Fibroblast of villous mesenchyme (primary cell): ENCODE measurements around the gene RYR1. TPM values are rescaled to one million over a fixed set of nuclear protein-coding genes. Genes with fewer than 3 reads are reported as not detected.
"Not testable (repeated sequence)": the region's sequence is repeated elsewhere in the genome, so short reads cannot be mapped to it uniquely, and the experiment has no call there.

Experiments used
- DNase-seq: peaks from one replicate; pipeline ENCODE4 v3.0.0-alpha.2; 2010; ENCODE audit warnings: low read depth
- H3K4me3 ChIP-seq: 2 replicates; pipeline ENCODE4 v1.5.1; 2011; ENCODE audit warnings: low read depth, mild to moderate bottlenecking, low read length
- total RNA-seq: library from RNA; depleted of rRNA; stranded (reverse); fragments of >200 nt; gene quantifications from 2 replicates; pipeline ENCODE4 v1.2.3, GENCODE V29; 2012
- TF ChIP-seq, protein P1 (sequence below): IDR thresholded peaks from 2 replicates; pipeline ENCODE4 v1.5.1; 2012; ENCODE audit warnings: low read depth, mild to moderate bottlenecking, low read length; ENCODE audit not compliant: insufficient read depth

RYR1 gene
- total RNA-seq, 1 donor, result under 0.01 TPM

DNA sequence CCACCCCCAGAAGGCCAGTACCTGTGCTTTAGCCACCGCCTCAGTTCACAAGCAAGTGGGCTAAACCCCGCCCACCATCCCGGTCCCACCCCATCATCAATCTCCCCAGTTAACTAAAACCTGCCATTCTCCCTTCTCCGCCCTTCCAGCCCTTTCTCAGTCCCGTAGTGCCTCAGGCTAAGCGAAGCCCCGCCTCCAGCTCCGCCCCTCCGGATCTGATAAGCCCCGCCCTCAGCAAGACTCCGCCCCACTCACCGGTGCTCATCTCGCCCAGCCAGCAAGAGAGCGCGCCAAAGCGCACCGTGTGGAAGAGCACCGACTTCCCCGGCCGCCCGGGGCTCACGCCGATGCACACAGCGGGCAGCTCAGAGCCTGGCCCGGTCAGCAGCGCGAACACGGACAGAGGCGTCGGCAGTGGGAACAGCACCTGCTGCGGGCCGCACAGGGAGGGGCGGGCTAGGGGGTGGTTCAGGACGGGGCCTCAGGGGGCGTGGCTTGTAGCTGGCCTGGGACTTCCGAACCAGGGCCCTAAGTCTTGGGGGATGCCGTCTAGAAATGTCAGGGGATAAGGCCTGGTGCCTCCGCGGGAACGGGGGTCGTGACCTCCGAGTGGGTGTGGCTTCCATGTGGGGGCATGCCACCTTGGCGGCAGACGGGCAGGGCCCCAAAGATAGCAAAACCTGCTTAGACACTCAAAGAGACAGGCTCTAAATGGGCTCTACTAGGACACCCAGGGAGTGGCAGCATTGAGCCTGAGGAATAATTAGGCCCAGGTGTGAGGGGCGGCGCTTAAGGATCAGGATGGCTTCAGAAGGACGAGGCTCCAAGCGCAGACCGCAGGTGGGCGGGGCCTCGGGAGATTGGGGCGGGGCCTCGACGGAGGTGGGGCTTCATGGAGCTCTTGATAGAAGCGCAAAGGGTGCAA is 162.8 kb downstream of the RYR1 start:
- H3K4me3 ChIP-seq, result no peak overlapping the region
- TF ChIP-seq, protein P1, sequence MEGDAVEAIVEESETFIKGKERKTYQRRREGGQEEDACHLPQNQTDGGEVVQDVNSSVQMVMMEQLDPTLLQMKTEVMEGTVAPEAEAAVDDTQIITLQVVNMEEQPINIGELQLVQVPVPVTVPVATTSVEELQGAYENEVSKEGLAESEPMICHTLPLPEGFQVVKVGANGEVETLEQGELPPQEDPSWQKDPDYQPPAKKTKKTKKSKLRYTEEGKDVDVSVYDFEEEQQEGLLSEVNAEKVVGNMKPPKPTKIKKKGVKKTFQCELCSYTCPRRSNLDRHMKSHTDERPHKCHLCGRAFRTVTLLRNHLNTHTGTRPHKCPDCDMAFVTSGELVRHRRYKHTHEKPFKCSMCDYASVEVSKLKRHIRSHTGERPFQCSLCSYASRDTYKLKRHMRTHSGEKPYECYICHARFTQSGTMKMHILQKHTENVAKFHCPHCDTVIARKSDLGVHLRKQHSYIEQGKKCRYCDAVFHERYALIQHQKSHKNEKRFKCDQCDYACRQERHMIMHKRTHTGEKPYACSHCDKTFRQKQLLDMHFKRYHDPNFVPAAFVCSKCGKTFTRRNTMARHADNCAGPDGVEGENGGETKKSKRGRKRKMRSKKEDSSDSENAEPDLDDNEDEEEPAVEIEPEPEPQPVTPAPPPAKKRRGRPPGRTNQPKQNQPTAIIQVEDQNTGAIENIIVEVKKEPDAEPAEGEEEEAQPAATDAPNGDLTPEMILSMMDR, result no peak
- DNase-seq, result no peak

- DNase-seq, result no peak
- TF ChIP-seq, protein P1, result no peak
Observed at GRCh38 chr19:38597075-38597474, 163.6 kb downstream of the RYR1 start.

GRCh38 chr19:38599722-38600121 is 166.2 kb downstream of the RYR1 start:
- TF ChIP-seq, protein P1, result no peak
- H3K4me3 ChIP-seq, result no peak overlapping the region
- DNase-seq, result no peak

More at GRCh38 chr19:38597075-38597474, 163.6 kb downstream of the RYR1 start:
- no peak overlapping the region for H3K4me3 ChIP-seq

DNA sequence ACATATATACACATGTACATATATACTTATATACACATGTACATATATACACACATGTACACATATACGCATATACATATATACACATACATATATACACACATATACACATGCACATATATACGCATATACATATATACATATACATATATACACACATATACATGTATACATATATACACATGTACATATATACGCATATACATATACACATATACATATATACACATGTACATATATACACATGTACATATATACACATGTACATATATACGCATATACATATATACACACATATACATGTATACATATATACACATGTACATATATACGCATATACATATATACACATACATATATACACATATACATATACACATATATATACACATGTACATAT is 169.4 kb downstream of the RYR1 start:
- DNase-seq, H3K4me3 ChIP-seq: not testable (repeated sequence)

DNA sequence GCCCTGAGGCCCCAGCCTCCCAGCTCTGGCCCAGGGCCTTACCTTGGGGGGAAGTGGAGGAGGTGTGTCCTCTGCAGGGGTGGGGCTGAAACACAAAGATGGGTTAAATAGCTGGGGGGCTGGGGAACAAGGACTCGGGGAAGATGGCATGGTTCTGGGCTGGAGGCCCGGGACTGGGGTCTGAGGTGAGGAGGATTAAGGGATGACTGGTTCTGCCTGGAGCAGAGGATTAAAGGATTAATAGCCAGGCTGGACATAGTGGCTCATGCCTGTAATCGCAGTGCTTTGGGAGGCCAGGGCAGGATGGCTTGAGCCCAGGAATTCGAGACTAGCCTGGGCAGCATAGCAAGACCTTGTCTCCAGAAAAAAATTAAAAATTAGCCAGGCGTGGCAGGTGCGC is 172.6 kb downstream of the RYR1 start:
- DNase-seq, result no peak
- H3K4me3 ChIP-seq, result no peak overlapping the region
- TF ChIP-seq, protein P1, result no peak

DNA sequence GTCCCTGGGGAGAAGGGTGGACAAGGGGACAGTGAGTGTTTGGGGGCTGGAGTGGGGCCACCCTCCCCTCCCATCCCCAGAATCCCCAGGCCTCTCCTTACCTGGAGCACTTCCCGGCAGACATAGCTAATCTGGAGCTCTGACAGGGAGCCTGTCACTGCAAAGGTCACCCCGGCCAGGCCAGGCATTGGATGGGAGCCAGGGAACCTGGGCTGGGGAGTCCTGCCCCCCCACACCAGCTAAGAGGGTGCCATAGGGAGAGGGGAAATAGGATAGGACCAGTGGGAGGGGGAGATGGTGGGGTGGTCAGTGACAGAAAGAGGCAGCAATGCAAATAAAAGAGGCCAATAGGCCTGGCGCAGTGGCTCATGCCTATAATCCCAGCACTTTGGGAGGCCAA is 180.8 kb downstream of the RYR1 start:
- TF ChIP-seq, protein P1, result no peak

DNA sequence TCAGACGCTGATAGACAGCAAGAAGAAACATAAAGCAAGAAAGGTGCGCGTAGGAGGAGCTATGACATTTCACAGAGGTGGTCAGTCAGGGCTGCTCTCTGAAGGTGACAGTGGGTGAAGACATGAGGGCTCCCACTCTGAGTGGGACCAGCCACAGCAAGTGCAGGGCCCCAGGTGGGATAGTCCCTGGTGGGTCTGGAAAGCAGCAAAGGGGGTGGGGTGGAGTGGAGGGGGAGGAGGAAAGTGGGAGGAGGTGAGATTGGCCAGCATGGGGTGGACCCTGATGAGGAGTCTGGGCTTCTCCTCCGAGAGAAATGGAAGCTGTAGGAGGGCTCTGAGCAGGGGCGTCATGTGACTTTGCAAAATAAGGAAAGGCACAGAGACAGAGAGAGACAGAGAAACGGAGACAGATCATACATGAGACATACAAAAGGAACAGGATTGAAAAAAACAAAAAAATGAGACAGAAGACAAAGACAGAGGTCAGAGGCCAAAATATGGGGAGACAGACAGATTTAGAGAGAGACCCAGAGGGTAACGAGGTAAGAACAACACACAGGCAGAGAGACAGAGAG is 181.6 kb downstream of the RYR1 start:
- TF ChIP-seq, protein P1, result no peak
- DNase-seq, result no peak
- H3K4me3 ChIP-seq, result no peak overlapping the region

More for the DNA sequence above, 180.8 kb downstream of the RYR1 start:
- no peak for DNase-seq
- H3K4me3 ChIP-seq, result no peak overlapping the region
